ENCODE measurements around the gene PCGF5. TPM values are rescaled to one million over a fixed set of nuclear protein-coding genes. Genes with fewer than 3 reads are reported as not detected.
A peak's percentile ranks its signal among the peaks of the same experiment; 100 is the strongest.

Gene PCGF5
- total RNA-seq, 1 donor from 2014 or later = 39.8 TPM

DNA sequence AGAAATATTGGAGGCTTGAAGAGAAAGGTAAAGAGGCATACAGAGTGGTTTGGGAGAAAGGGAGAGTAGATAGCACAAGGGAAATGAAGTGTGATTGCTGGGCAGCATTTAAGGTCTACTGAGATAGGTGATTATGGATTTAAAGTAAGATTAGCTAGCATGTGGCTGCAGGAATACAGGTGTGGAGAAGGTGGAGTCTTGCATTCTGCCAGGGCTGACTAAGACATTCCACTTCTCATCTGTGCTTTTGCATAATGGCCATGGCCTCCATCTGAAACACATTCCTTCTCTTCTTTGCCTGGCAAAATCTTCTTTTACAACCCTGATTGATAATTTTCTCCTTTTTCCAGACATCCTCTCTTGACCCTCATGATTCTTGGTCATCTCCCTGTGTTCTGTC lies 31.6 kb upstream of the PCGF5 start:
- H3K9me3 ChIP-seq = no peaks in the 10 kb centered on the region
- TF ChIP-seq, protein P1, sequence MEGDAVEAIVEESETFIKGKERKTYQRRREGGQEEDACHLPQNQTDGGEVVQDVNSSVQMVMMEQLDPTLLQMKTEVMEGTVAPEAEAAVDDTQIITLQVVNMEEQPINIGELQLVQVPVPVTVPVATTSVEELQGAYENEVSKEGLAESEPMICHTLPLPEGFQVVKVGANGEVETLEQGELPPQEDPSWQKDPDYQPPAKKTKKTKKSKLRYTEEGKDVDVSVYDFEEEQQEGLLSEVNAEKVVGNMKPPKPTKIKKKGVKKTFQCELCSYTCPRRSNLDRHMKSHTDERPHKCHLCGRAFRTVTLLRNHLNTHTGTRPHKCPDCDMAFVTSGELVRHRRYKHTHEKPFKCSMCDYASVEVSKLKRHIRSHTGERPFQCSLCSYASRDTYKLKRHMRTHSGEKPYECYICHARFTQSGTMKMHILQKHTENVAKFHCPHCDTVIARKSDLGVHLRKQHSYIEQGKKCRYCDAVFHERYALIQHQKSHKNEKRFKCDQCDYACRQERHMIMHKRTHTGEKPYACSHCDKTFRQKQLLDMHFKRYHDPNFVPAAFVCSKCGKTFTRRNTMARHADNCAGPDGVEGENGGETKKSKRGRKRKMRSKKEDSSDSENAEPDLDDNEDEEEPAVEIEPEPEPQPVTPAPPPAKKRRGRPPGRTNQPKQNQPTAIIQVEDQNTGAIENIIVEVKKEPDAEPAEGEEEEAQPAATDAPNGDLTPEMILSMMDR (IDR thresholded peaks at IDR 0.05) = no peak
- H3K27ac ChIP-seq = peak overlapping the region; percentile 67 to 91
- H3K27me3 ChIP-seq = no peaks in the 10 kb centered on the region
- no peak overlapping the region for H3K4me3 ChIP-seq
- H3K4me1 ChIP-seq = peaks cover 3 to 60% of the 10 kb centered on the region in 2 donors
- intact Hi-C loops (cut with DNase I) = no loop called here
- no peak for DNase-seq (ENCODE audit: low spot score in 2 of 2)
- H3K36me3 ChIP-seq = no peaks in the 10 kb centered on the region

DNA sequence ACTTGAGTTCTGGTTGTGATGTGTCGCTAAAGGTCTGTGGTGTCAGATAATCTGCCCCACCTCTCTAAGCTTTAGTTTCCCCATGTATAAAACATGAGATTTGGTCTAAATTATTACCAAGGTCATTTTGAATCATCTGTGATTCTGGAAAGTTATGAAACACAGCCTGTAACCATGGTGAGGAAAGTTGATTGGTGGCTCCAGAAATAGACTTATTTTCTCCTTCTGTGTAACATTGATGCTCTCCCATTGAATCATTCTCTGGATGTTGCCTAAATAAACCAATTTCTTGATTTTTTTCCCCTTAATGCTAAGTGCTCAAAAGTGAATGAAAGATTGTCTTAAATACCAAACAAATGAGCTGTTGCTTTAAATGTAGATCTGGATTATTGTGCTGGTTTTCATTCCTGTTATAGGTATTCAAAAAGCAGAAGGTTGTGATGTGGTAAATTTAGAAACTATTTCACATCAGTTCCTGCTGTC lies 30.0 kb upstream of the PCGF5 start:
- Histone ChIP-seq H3K27ac (peak overlapping the region; percentile 67 to 91), H3K4me1 (peaks cover 3 to 50% of the 10 kb centered on the region in 2 donors), H3K36me3 (no peaks in the 10 kb centered on the region), H3K9me3 (no peaks in the 10 kb centered on the region), H3K4me3 (no peak overlapping the region), H3K27me3 (no peaks in the 10 kb centered on the region)
- DNase-seq (ENCODE audit: low spot score in 2 of 2) = no peak
- intact Hi-C loops (cut with DNase I) = loop anchor here (1.0 to 10.0 kb wide), 3 partner anchors 27 to 154 kb away; partner anchors contain the start of gene PCGF5
- TF ChIP-seq, protein P1 (IDR thresholded peaks at IDR 0.05) = no peak

DNA sequence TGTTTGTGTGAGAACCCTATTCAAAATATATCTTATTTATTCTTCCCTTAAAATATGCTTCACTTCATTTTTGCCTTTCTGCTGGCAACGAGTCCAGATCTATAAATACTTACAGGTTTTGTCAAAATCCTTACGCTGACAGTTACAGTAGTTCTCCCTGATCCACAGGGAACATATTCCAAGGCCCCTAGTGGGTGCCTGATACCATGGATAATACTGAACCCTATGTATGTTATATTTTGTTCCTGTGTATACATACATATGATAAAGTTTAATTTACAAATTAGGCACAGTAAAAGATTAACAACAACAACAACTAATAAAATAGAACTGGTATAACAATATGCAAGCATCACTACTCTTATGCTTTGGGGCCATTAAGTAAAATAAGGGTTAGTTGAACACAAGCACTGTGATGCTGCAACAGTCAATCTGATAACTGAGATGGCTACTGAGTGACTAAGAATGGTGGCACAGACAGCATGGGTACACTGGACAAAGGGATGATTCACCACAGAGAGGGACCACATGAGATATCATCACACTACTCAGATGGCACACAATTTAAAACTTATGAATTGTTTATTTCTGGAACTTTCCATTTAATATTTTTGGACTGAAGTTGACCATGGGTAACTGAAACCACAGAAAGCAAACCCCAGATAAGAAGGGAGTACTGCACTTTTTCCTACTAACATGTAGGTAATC lies 29.4 kb upstream of the PCGF5 start:
- peaks cover 3 to 48% of the 10 kb centered on the region in 2 donors for H3K4me1 ChIP-seq
- no peaks in the 10 kb centered on the region for H3K36me3 ChIP-seq
- no peak overlapping the region for H3K4me3 ChIP-seq
- intact Hi-C loops (cut with DNase I) = loop anchor here (1.0 to 10.0 kb wide), 3 partner anchors 28 to 154 kb away; partner anchors contain the start of gene PCGF5
- H3K27me3 ChIP-seq = no peaks in the 10 kb centered on the region
- no peaks in the 10 kb centered on the region for H3K9me3 ChIP-seq
- TF ChIP-seq, protein P1 (IDR thresholded peaks at IDR 0.05) = no peak
- no peak for DNase-seq (ENCODE audit: low spot score in 2 of 2)
- H3K27ac ChIP-seq = peak overlapping the region; percentile 59 to 91

DNA sequence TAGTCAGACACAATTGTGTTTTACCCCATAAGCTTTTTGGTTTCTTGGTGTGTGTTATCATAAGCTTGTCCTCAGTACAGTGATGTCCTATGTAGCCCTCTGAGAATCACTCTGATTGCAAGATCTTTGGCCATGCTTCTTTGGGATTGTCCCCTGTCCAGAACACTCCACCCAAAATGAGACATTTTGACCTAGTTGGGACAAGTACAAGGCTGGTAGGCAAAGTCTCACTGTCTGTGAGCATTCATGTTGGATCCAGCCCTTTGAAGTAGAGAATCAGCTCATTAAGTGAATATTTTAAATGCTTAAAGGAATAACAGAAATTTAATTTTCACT lies 28.9 kb upstream of the PCGF5 start:
- Histone ChIP-seq H3K27ac (peak overlapping the region; percentile 59 to 91), H3K27me3 (no peaks in the 10 kb centered on the region), H3K9me3 (no peaks in the 10 kb centered on the region), H3K36me3 (no peaks in the 10 kb centered on the region), H3K4me3 (no peak overlapping the region), H3K4me1 (peaks cover 3 to 46% of the 10 kb centered on the region in 2 donors)
- no peak for DNase-seq (ENCODE audit: low spot score in 2 of 2)
- intact Hi-C loops (cut with DNase I) = loop anchor here (2.0 to 10.0 kb wide), 2 partner anchors 29 to 153 kb away; partner anchors contain the start of gene PCGF5
- TF ChIP-seq, protein P1 (IDR thresholded peaks at IDR 0.05) = no peak

DNA sequence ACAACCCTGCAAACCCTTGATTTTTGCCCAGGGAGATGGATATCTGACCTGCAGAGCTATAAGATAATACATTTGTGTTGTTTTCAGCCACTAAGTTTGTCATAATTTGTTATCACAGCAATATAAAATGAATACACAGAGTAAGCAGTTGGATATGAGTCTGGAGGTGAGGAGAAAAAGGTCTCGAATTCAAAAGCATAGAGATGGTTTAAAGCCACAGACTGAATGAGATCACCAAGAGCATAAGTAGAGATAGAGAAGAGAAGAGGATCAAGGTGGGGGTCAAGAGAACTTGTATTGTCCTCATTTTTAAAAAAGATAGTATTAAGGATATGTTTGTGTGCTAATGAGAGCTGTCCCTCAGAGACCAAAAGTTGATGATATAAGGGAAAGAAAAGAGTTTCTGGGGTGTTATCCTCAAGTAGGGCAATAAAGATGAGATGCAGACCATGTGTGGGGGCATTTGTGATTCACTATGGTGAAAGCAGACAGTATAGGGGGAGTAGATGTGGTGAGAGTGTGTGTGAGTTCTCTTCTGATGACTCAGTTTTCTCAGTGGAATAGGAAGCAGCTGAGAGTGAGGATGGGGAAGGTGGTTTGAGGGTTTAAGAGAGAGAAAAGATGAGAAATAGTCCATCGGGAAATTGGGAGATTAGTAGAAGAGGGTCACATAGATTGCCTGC lies 25.8 kb upstream of the PCGF5 start:
- DNase-seq (ENCODE audit: low spot score in 2 of 2) = no peak
- no peaks in the 10 kb centered on the region for H3K36me3 ChIP-seq
- no peaks in the 10 kb centered on the region for H3K9me3 ChIP-seq
- no peaks in the 10 kb centered on the region for H3K27me3 ChIP-seq
- intact Hi-C loops (cut with DNase I) = loop anchor here (10.0 kb wide), 1 partner anchor 150 kb away; no protein-coding TSS in a partner anchor
- H3K4me3 ChIP-seq = no peak overlapping the region
- no peak overlapping the region for H3K27ac ChIP-seq
- H3K4me1 ChIP-seq = peaks cover under 1 to 45% of the 10 kb centered on the region in 2 donors
- TF ChIP-seq, protein P1 (IDR thresholded peaks at IDR 0.05) = no peak
